Activated T-helper 17 cell treated with anti-CD3 and anti-CD28 coated beads, Interleukin-2, amount 50 U/mL, for 72 hours (primary cell): ENCODE data around the gene PRDX5. TPM values are rescaled to one million over a fixed set of nuclear protein-coding genes. Genes with fewer than 3 reads are reported as not detected.

Experiments used
- ATAC-seq: fragments of 150-1000 bp; cut with Tn5 transposase; replicated peaks from 2 replicates; pipeline ENCODE4 v1.10.0; 2021; ENCODE audit warnings: mild to moderate bottlenecking, moderate library complexity
- H3K27ac Mint-ChIP-seq: one replicate; pipeline ENCODE4 v1.8.0; 2022; ENCODE audit warnings: mixed read lengths
- H3K27me3 Mint-ChIP-seq: one replicate; pipeline ENCODE4 v1.8.0; 2022; ENCODE audit warnings: mixed read lengths
- H3K36me3 Mint-ChIP-seq: one replicate; pipeline ENCODE4 v1.8.0; 2022; ENCODE audit warnings: low read depth, mild to moderate bottlenecking, mixed read lengths
- H3K4me1 Mint-ChIP-seq: one replicate; pipeline ENCODE4 v1.8.0; 2022; ENCODE audit warnings: mixed read lengths
- H3K4me3 Mint-ChIP-seq: one replicate; pipeline ENCODE4 v1.8.0; 2022; ENCODE audit warnings: mild to moderate bottlenecking, mixed read lengths
- H3K9me3 Mint-ChIP-seq: one replicate; pipeline ENCODE4 v1.8.0; 2022; ENCODE audit warnings: mixed read lengths
- total RNA-seq, 2 donors: library from RNA; stranded (reverse); gene quantifications; one replicate each; pipeline ENCODE4 v1.2.3, GENCODE V29; 2022

PRDX5 gene
- total RNA-seq, 2 donors from 2014 or later, result 124 to 164 TPM

- Mint-ChIP-seq H3K27me3 (peaks cover 4% of the 10 kb centered on the region), H3K27ac (peak overlapping the region; percentile 90), H3K4me3 (peak overlapping the region; percentile 80), H3K9me3 (no peaks in the 10 kb centered on the region), H3K36me3 (peaks cover 23% of the 10 kb centered on the region), H3K4me1 (peaks cover 9% of the 10 kb centered on the region)
- no peak for ATAC-seq
These were observed 31.8 kb upstream of the PRDX5 start for GRCh38 chr11:64285885-64286800.

DNA sequence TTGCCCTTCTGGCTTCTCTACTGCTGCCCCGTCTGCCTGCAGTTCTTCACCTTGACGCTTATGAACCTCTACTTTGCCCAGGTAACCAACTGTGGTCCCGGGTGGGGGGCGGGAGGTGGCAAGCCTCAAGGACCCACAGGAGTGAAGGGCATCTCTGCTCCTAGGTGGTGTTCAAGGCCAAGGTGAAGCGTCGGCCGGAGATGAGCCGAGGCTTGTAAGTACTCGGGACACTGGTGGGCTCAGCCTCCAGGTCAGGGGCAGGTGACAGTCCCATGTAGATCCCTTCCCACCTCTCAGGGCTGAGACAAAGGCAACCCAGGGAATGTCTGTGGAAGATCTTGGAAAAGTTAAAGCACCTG lies 31.1 kb upstream of the PRDX5 start:
- Mint-ChIP-seq H3K4me3 (peak overlapping the region; percentile 80), H3K27me3 (peaks cover 4% of the 10 kb centered on the region), H3K9me3 (no peaks in the 10 kb centered on the region), H3K27ac (peak overlapping the region; percentile 90), H3K36me3 (peaks cover 16% of the 10 kb centered on the region), H3K4me1 (peaks cover 5% of the 10 kb centered on the region)
- ATAC-seq, result no peak

DNA sequence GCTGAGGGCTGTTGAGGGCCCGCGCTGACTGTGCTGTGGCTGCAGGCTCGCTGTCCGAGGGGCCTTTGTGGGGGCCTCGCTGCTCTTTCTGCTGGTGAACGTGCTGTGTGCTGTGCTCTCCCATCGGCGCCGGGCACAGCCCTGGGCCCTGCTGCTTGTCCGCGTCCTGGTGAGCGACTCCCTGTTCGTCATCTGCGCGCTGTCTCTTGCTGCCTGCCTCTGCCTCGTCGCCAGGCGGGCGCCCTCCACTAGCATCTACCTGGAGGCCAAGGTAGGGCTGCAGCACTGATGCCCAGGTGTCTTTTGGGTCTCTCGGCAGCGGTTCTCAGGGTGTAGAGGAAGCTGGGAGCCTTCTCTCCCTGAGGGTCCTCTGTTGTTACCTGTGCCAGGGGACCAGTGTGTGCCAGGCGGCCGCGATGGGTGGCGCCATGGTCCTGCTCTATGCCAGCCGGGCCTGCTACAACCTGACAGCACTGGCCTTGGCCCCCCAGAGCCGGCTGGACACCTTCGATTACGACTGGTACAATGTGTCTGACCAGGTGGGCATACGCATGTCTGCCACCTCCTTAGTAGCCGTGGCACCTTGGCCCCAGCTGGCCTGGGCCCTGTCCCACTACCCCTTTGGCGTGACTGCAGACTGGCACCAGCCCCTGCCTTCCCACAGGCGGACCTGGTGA lies 30.1 kb upstream of the PRDX5 start:
- peaks cover 5% of the 10 kb centered on the region for H3K4me1 Mint-ChIP-seq
- H3K4me3 Mint-ChIP-seq, result no peak overlapping the region
- H3K27ac Mint-ChIP-seq, result no peak overlapping the region
- no peaks in the 10 kb centered on the region for H3K9me3 Mint-ChIP-seq
- peaks cover 4% of the 10 kb centered on the region for H3K27me3 Mint-ChIP-seq
- H3K36me3 Mint-ChIP-seq, result peaks cover 9% of the 10 kb centered on the region
- no peak for ATAC-seq

DNA sequence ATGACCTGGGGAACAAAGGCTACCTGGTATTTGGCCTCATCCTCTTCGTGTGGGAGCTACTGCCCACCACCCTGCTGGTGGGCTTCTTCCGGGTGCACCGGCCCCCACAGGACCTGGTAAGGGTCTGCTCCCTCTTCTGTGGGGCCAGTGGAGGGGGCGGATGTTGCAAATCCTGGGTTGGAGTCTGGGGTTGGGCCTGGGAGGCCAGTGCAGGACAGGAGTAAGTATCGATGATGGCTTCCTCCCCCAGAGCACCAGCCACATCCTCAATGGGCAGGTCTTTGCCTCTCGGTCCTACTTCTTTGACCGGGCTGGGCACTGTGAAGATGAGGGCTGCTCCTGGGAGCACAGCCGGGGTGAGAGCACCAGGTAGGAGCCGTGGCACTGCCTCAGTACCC lies 29.6 kb upstream of the PRDX5 start:
- no peak for ATAC-seq
- peaks cover 5% of the 10 kb centered on the region for H3K4me1 Mint-ChIP-seq

GRCh38 chr11:64289002-64289564 lies 28.8 kb upstream of the PRDX5 start:
- Mint-ChIP-seq H3K4me1 (peaks cover 5% of the 10 kb centered on the region), H3K27ac (no peak overlapping the region), H3K4me3 (no peak overlapping the region), H3K9me3 (no peaks in the 10 kb centered on the region), H3K27me3 (peaks cover 4% of the 10 kb centered on the region), H3K36me3 (peaks cover 6% of the 10 kb centered on the region)
- no peak for ATAC-seq

More for the DNA sequence above, 29.6 kb upstream of the PRDX5 start:
- H3K27ac Mint-ChIP-seq, result no peak overlapping the region
- H3K36me3 Mint-ChIP-seq, result peaks cover 6% of the 10 kb centered on the region
- no peaks in the 10 kb centered on the region for H3K9me3 Mint-ChIP-seq
- H3K27me3 Mint-ChIP-seq, result peaks cover 4% of the 10 kb centered on the region
- no peak overlapping the region for H3K4me3 Mint-ChIP-seq

DNA sequence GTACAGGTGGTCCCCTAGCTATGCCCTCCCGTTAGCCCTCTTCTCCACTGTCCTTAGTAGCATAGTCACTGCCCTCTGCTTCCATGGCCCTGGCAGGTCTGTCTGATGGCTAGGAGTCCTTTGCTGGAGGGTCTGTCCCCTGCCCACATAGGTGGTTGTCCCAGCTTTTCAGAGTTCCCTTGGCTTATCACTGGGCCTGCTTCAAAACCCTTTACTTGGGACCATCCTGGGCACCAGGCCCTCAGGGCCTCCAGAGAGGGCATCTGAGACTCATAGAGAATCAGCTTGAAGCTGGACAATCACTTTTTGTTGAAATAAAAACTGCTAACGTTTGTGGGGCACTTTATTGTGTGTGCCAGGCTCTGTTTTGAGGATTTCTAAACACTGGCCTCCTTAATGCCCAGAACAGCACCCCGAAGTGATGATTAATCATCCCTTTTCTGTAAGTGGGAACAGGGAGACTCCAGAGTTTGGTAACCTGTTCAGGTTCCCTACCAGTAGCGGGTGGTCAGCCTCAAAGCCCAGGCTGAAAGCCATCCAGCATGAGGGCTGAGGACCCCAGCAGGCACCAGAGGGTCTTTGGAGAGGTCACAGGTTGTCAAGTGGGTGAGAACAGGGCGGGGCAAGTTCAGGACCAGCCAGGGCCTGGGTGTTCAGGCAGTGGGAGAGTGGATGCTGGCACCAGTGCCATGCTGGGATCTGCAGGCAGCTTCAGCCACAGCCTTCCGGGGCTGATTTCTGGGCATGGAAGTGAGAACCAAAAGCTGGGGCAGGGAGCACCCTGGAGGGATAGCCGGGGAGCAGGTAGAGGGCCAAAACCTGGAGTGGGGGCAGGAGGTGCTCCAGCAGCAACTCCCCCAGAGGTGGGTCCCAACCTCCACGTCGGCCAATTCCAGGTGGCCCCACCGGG lies 27.3 kb upstream of the PRDX5 start:
- ATAC-seq, result no peak
- H3K4me3 Mint-ChIP-seq, result peak overlapping the region; percentile 60

GRCh38 chr11:64291262-64291751 lies 26.6 kb upstream of the PRDX5 start, which contains the start of gene KCNK4:
KCNK4 (plus strand) TSS chr11:64291302; CDS start chr11:64293019, 1,717 bp downstream.
- Mint-ChIP-seq H3K4me3 (peak within 1 kb of the TSS; percentile 60), H3K27me3 (peaks cover 22% of the 10 kb centered on the region), H3K36me3 (peaks cover 6% of the 10 kb centered on the region), H3K9me3 (no peaks in the 10 kb centered on the region), H3K27ac (no peak within 1 kb of the TSS), H3K4me1 (peaks cover 5% of the 10 kb centered on the region)
- ATAC-seq, result no peak

More for the DNA sequence above, 27.3 kb upstream of the PRDX5 start:
- Mint-ChIP-seq H3K27me3 (peaks cover 16% of the 10 kb centered on the region), H3K36me3 (peaks cover 6% of the 10 kb centered on the region), H3K27ac (no peak overlapping the region), H3K4me1 (peaks cover 5% of the 10 kb centered on the region), H3K9me3 (no peaks in the 10 kb centered on the region)

DNA sequence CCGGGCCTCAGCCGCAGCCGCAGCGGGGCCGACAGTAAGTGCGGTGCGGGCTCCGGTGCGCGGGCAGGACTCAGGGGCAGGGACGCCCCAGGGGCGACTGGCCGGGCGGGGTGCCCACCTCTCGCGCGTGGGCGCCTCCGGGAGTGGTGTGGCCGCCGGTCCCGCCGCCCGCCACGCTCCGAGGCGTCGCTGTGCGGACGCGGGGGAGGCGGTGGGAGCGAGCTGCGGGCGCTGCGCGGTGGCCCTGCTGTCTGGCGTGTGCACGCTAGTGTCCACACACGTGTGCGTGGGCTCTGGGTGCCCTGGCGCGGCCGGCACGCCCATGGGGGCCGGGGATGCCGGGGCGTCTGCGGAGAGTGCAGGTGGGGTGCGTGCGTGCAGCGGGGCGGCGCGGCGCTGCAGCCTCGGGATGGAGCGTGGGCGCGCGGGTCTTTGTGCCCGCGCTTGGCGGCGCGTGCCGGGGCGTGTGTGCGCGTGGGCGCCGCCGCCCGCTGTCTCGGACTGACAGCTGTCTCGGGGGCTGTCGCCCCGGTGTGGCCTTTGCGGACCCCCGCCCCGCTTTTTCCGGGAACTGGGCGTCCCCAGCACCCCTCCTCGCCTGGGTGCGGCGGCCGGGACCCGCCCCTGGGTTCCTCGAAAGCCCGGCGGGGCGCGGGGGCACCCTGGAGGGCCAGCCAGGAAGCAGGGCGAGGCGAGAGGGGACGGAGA lies 26.0 kb upstream of the PRDX5 start:
- Mint-ChIP-seq H3K36me3 (peaks cover 6% of the 10 kb centered on the region), H3K27ac (no peak overlapping the region), H3K4me3 (peak overlapping the region; percentile 29), H3K27me3 (peaks cover 26% of the 10 kb centered on the region), H3K9me3 (no peaks in the 10 kb centered on the region), H3K4me1 (no peaks in the 10 kb centered on the region)
- peak; percentile 40 for ATAC-seq

- Mint-ChIP-seq H3K9me3 (no peaks in the 10 kb centered on the region), H3K27ac (no peak overlapping the region), H3K4me3 (peak overlapping the region; percentile 29), H3K36me3 (peaks cover 6% of the 10 kb centered on the region), H3K4me1 (no peaks in the 10 kb centered on the region), H3K27me3 (peaks cover 33% of the 10 kb centered on the region)
- peak; percentile 14 for ATAC-seq
These were observed 25.3 kb upstream of the PRDX5 start for GRCh38 chr11:64292460-64293254.

DNA sequence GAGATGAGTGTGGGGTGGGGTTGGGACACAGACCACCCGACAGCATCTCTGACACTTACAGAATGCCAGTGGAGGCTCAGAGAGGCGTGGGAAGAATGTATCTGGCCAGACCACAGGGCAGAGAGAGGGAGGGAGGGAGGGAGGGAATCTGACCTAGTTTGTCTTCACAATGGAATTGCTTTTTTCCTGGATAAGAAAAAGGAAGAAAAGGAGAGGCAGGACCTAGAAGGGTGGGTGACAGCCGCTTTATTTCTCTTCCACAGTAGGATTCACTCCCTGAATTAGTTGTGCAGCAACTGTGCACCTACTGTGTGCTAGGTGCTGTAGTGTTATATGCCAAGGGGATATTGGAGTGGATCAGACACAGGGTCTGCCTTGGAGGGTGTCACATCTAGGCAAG lies 23.1 kb upstream of the PRDX5 start:
- peaks cover 41% of the 10 kb centered on the region for H3K27me3 Mint-ChIP-seq
- H3K4me3 Mint-ChIP-seq, result no peak overlapping the region
- H3K9me3 Mint-ChIP-seq, result no peaks in the 10 kb centered on the region
- peaks cover 6% of the 10 kb centered on the region for H3K36me3 Mint-ChIP-seq
- H3K4me1 Mint-ChIP-seq, result no peaks in the 10 kb centered on the region
- no peak overlapping the region for H3K27ac Mint-ChIP-seq
- no peak for ATAC-seq

- H3K4me1 Mint-ChIP-seq, result peaks cover 4% of the 10 kb centered on the region
- H3K27me3 Mint-ChIP-seq, result peaks cover 45% of the 10 kb centered on the region
- H3K27ac Mint-ChIP-seq, result no peak overlapping the region
- H3K9me3 Mint-ChIP-seq, result no peaks in the 10 kb centered on the region
- peaks cover 6% of the 10 kb centered on the region for H3K36me3 Mint-ChIP-seq
- no peak overlapping the region for H3K4me3 Mint-ChIP-seq
- no peak for ATAC-seq
These were observed 22.2 kb upstream of the PRDX5 start for GRCh38 chr11:64295760-64296159.

DNA sequence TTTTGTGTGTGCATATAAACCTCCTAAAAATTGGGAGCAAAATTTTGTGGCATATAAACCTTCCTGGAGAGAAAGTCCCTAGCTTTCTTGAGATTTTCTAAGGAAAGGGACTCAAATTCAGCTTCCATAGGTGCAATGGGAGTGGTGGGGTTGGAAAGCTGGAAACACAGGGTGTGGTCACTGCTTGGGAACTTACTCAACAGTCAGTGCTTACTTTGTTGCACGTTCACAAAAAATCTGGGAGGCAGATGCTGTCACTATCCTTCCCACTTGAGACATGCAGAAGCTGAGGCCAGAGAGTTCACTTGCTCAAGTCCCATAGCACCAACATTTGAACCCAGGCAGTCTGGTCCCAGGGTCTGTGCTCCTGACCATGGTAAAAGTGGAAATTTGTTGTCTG lies 21.7 kb upstream of the PRDX5 start:
- Mint-ChIP-seq H3K27ac (no peak overlapping the region), H3K4me1 (peaks cover 4% of the 10 kb centered on the region), H3K9me3 (no peaks in the 10 kb centered on the region), H3K36me3 (peaks cover 4% of the 10 kb centered on the region), H3K4me3 (no peak overlapping the region), H3K27me3 (peaks cover 45% of the 10 kb centered on the region)
- no peak for ATAC-seq
